AG10803 (cell line): Measurements from ENCODE around the gene SLC16A12.
A peak's percentile ranks its signal among the peaks of the same experiment; 100 is the strongest.

Experiments used
- DNase-seq: peaks from one replicate; pipeline ENCODE4 v3.0.0; 2010; ENCODE audit warnings: low read depth
- H3K4me3 ChIP-seq: 2 replicates; pipeline ENCODE4 v1.5.1; 2011; ENCODE audit warnings: mild to moderate bottlenecking, low read length, control low read depth
- TF ChIP-seq, protein P1 (sequence below): conservative IDR thresholded peaks from 2 replicates; pipeline ENCODE4 v1.5.1; 2011; ENCODE audit warnings: mild to moderate bottlenecking, low read length, control low read depth, inconsistent platforms

Gene SLC16A12

DNA sequence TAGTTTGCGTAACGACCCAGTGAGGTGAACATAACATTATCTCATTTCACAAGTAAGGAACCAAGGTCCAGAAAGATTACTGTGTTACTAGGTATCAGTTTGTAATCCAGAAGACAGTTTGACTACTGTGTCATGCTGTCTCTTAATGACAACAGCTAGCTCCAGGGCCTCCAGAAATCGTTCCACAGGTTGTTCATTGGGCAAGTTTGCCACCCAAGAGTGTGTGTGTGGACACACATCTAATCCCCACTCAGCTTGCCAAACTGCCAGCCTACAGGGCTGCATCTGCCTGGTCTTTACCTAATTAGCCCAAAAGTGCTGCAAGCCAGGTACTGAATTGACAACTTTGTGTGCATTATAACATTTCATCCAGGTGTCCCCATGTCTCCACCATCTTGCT, 27.9 kb upstream of the SLC16A12 start:
- DNase-seq: no peak
- no peak overlapping the region for H3K4me3 ChIP-seq
- TF ChIP-seq, protein P1, sequence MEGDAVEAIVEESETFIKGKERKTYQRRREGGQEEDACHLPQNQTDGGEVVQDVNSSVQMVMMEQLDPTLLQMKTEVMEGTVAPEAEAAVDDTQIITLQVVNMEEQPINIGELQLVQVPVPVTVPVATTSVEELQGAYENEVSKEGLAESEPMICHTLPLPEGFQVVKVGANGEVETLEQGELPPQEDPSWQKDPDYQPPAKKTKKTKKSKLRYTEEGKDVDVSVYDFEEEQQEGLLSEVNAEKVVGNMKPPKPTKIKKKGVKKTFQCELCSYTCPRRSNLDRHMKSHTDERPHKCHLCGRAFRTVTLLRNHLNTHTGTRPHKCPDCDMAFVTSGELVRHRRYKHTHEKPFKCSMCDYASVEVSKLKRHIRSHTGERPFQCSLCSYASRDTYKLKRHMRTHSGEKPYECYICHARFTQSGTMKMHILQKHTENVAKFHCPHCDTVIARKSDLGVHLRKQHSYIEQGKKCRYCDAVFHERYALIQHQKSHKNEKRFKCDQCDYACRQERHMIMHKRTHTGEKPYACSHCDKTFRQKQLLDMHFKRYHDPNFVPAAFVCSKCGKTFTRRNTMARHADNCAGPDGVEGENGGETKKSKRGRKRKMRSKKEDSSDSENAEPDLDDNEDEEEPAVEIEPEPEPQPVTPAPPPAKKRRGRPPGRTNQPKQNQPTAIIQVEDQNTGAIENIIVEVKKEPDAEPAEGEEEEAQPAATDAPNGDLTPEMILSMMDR: no peak

GRCh38 chr10:89556600-89556999, 21.2 kb upstream of the SLC16A12 start:
- DNase-seq: peak; percentile 20
- TF ChIP-seq, protein P1: no peak
- H3K4me3 ChIP-seq: no peak overlapping the region

DNA sequence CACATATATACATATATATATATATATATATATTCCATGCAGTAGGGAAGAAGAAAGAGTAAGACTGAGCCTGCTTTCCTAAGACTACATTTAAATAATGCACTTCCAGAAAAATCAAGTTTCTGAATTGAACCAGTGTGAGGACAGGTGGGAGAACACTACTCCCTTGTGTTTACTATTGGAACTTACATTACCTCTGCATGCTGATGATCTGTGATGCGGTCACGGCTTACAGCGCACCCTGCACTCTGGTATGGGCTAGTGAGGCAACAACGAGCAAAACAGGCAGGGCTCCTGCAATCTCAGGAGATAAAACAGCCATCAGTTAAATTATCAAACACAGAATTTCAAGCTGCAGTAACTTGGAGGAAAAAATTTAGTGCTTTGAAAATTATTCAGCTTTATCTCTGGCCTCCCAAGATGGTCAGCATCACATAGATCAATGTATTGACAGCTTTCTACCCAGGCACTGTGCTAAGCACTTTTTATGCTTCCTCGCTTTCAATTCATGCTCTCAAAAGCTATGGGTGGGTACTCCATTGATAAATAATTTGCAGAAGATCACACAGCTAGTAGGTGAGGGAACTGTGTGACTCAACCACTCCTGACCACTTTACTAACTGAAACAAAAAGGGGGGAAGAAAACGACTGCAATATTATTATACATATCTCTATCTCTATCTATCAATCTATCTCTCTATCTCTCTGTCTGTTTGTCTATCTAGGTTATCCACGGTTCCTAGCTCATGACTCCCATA, 20.5 kb upstream of the SLC16A12 start:
- TF ChIP-seq, protein P1: peak; percentile 23; the same call in 1 of the 2 replicates
- DNase-seq: peak; percentile 13

DNA sequence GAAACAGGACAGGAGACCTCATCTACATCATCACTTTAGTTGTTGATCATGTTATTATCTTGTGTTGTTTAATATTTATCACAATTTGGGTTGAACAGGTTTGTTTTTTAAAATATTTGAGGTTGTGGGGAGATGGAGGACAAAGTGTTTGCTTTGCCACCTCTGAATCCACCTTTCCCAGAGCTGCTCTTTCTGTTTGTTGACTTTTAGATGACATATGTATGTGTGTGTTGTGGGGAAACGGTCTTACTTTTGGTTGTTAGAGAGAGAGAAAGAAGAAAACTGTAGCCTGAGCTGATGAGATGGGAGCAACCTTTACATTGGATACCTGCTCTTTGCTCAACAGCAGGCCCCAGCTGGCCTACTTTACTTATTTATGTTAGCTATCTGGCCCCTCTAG, 19.0 kb upstream of the SLC16A12 start:
- DNase-seq: no peak
- TF ChIP-seq, protein P1: no peak
- H3K4me3 ChIP-seq: no peak overlapping the region

More for the DNA sequence above, 20.5 kb upstream of the SLC16A12 start:
- no peak overlapping the region for H3K4me3 ChIP-seq

DNA sequence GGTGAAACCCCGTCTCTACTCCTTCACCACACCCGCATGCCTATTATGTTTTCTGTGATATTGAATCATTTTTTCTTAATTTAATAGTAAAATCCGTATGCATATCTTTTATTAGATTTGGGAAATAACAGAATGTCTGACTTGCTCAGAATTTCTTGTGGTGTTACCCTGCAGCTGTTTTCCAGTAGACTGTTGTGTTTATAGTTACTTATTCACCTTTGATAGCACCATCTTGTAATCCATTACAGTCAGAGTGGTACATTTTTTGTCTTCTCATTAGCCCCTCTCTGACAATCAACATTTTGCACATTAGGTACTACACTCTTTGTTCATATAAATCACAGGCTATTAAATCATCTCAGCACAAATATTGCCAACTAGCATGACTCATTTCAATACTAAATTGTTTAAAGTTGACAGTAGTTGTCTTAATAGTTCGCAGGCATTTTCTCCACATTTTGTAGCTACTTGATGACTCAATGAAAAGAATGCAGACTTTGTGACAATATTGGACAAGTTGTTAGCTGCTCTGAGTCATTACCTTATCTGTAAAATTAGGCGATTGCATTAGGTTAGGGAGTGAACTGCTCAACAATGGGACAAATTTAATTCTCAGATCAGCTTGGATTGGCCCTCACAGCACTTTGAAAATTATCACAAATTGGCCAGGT, 17.8 kb upstream of the SLC16A12 start:
- TF ChIP-seq, protein P1: no peak
- no peak overlapping the region for H3K4me3 ChIP-seq
- DNase-seq: peak; percentile 94

DNA sequence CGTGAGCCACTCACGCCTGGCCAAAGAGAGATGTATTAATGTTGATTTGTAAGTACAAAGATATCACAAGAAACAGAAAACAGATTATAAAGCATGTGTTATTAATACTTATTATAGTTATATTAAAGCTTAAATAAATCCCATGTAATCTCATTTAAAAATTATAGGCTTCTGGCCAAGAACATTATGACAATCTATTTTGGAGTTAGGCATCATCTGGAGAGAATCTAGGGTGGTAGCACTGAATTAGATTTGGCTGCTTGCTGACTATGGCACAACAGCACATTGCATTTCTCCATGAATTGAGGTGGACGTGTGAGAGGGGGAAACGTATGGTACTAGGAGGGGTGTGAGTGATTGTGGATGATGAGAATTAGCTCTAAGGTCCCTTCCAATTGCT, 16.8 kb upstream of the SLC16A12 start:
- DNase-seq: no peak
- no peak overlapping the region for H3K4me3 ChIP-seq
- TF ChIP-seq, protein P1: no peak

- TF ChIP-seq, protein P1: no peak
- peak; percentile 6 for DNase-seq
- no peak overlapping the region for H3K4me3 ChIP-seq
Measured at GRCh38 chr10:89550509-89550908, 15.1 kb upstream of the SLC16A12 start.
